SHP77 treated with DMSO at 0.1 percent for 48 hours (cell line): ENCODE measurements around the gene PUS1.
A peak's percentile ranks its signal among the peaks of the same experiment; 100 is the strongest.

Experiments used
- DNase-seq: peaks from one replicate; lab custom pipeline; 2025; lab: John Stamatoyannopoulos, UW

PUS1 gene

GRCh38 chr12:131902332-131903241 is 26.5 kb upstream of the PUS1 start:
- DNase-seq = no peak

DNA sequence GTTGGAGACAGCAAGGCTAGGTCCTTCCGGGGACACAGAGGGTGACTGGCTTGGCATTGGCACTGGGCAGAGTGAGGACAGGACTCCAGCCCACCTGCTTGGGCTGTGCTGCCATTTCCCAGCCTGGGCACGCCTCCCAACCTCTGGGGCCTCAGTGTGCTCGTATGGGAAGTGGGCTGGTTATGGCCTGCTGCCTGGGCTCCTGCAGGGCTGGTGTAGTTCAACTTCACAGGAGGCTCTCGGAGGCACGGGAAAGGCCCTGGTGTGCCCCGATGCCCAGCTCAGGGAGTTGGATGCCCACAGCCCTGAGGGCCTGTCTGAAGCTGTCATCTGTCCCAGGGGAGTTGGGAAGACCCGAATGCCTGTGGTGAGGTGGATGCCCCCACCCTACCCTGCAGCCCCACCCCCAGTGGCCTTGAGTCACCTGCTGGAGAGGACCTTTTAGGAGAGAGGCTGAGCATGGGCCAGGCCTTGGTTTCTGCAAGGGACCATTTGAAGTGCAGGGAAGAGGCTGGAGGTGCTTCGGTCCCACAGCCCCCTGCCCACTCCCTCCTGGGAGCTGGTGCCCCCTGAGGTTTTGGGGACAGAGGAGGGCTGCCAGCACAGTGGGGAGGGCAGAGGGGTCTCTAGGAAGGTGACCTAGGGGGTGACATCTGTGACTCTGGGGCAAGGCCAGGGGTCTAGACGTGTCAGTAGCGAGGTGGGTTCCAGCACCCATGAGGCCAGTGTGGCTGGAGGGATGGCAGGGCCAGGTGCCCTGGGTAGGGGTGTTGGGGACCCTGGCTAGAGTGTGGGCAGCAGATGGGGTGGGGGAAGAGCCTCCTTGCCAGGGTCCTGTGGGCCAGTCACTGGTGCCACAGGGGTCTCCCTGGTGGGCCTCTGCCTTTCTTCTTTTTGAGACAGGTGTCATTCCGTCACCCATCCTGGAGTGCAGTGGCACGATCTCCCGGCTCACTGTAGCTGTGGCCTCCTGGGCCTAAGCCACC is 25.5 kb upstream of the PUS1 start:
- DNase-seq = no peak

DNA sequence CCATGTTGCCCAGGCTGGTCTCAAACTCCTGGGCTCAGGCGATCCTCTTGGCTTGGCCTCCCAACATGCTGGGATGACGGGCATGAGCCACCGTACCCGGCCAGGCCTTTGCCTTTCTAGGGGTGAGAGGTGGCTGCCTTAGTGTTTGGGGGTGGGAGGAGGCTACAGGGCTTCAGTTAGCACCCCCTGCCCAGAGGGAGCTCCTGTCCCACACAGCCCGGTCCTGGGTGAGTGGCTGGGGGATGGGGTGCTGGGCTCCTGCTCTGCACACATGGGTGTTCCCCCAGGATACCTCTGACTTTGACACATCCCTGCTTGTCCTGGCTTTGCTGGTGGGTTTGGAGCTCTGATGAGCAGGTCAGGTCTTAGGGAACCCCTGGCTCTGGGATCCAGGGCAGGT is 24.7 kb upstream of the PUS1 start:
- no peak for DNase-seq

DNA sequence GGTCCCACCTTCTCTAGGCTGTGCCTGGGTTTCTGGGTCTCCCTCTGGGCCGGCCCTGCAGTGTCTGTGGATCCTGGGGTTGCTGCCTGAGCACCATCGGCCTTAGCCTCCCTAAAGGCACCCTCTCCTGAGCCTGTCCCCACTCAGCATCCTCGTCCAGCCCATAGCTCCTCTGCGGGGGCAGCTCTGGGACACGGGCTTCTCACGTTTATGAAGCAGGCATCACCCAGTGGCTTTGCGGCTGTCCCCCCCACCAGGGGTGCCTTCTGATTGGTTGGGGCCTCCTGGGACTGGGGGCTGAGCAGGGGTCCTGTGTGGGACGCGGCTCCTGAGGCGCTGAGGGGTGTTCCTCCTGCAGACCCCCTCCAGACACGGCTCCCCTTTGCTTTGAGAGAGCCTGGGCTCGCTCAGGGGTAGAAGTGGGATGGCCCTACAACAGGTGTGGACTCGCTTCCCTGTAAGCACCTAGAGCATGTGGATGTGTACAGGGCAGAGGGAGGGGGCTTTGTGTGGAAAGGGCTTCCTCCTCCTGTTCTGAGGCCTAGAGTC is 23.9 kb upstream of the PUS1 start:
- DNase-seq = no peak

- no peak for DNase-seq
Observed at GRCh38 chr12:131905630-131906091, 23.4 kb upstream of the PUS1 start.

GRCh38 chr12:131907379-131908091 is 21.5 kb upstream of the PUS1 start:
- DNase-seq = no peak

- no peak for DNase-seq
Observed at GRCh38 chr12:131908092-131909080, 20.7 kb upstream of the PUS1 start.

GRCh38 chr12:131909081-131909751 is 19.9 kb upstream of the PUS1 start:
- no peak for DNase-seq

- no peak for DNase-seq
Observed at GRCh38 chr12:131909752-131910219, 19.3 kb upstream of the PUS1 start.

DNA sequence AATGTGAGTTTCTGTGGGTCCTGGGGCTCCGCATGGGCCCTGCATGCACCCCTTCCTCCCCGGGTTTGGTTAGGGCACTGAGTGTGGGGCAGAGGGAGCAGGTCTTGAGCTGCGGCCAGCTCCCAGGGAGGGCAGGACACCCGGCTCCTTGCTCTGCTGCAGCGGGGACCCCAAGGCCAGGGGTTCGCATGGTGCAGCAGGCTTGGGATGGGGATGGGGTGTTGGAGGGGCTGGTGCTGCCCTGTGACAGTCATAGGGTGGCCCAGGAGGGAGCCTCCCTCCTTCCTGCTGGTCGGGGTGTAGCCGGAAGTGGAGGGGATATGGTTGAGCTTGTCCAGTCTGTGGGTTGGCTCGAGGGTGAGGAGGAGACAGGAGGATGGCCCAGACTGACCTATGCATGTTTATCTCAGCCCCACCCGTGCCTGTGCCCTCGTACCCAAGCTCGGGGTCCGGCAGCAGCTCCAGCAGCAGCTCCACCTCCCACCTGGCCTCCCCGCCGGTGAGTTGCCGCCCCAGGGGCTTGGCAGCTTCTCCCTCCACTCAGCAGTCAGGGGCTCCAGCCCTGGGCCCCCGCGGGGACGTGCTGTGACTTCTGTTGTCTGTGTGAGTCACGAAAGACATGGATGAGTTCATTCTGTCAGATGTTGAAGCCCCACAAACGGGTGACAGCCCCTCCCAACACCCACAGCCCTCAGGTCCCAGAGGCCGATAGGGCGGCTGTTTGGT is 18.6 kb upstream of the PUS1 start:
- DNase-seq = no peak

DNA sequence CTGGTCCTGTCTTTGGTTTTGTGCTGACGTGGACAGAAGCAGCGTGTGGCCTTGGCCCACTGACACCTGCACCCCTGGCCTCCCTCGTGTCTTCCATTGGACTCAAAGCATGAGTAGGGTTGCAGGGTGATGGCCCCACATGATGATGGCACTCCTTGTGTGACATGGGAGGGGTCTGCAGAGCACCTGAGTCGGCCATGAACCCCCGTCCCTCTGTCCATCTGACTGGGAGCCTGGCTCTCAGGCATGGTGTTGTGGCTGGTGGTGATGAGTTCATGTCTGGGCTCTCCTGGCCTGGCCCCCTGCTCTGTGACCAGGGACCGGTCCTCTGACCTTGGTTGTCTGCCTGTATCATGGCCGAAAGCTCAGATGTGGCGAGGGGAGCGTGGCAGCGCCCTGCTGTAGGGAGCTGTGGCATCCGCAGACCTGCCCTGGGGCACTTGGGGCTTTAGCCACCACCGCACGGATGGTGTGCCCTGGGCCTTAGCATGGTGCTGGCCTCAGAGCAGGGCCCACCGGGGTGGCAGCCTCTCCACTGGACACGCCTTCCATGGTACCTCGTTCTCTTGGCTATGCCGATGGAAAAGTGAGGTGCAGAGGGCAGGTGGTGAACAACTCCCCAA is 17.9 kb upstream of the PUS1 start:
- DNase-seq = no peak

DNA sequence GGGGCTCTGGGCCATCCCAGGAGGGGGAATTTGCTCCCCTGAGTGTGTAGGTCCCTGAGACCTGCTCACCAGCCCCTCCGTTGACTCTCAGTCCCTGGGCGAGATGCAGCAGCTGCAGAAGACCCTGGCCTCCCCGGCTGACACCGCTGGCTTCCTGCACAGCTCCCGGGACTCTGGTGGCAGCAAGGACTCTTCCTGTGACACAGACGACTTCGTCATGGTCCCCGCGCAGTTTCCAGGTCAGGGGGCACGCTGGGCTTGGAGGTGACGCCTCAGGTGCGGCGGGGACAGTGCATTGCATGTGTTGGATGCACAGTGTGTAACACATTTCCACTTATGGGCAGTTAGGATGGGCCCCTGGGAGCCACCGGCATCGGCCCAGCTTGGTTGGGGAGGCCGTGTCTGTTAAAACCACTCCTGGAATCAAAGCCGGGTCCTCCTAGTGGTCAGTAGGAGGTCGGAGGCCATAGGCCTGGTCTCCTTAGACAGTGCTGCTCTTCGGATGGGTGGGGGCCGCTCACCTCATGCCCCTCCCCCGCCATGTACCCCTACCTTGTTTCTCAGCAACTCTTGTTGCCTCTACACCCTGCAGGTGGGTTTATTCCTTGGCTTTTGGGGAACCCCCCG is 17.1 kb upstream of the PUS1 start:
- DNase-seq = no peak

- peak; percentile 42 for DNase-seq
Observed at GRCh38 chr12:131912518-131913274, 16.4 kb upstream of the PUS1 start.

GRCh38 chr12:131913666-131914065 is 15.4 kb upstream of the PUS1 start:
- DNase-seq = no peak

DNA sequence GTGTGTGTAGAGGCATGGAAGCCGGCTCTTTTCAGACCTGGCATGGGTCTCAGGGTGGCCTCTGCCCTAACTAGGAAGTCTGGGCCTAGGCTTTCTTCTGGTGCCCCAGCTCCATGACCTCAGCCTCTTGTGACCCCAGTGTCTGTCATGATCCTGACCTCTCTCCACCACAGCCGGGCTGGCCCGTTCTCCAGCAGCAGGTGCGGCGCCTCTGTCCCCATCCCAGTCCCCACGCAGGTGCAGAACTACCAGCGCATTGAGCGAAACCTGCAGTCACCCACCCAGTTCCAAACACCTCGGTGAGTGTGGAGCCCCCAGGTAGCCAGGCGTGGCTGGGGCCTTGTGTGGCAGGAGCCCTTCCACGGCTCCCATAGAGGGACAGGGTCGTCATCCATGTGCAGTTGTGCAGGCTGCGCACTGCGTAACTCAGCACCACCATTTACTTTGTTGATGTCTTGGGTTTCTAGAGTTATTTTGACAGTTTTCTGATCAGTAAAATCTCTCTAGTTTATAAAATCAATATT is 14.8 kb upstream of the PUS1 start:
- no peak for DNase-seq

DNA sequence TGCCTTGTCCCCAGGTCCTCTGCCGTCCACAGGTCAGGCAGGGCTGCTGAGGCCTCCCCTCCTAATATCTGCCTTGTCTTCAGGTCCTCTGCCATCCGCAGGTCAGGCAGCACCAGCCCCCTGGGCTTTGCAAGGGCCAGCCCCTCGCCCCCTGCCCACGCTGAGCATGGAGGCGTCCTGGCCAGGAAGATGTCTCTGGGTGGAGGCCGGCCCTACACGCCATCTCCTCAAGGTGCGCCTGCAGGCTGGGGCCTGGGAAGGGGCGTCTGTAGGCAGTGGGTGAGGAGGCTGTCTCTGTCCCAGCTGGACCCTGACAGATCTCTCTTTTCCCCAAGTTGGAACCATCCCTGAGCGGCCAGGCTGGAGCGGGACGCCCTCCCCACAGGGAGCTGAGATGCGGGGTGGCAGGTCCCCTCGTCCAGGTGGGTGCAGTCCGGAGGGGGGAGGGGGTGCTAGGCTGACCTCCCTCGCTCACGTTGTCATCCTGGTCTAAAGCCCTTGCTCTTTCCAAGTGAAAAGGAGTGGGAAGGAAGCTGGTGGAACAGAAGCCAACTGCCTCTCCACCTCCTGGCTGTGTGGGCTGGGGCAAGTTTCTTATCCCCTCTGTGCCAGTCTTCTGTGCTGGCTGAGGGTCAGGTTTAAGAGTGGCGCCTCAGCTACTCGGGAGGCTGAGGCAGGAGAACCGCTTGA is 13.9 kb upstream of the PUS1 start:
- DNase-seq = no peak

GRCh38 chr12:131915823-131916222 is 13.3 kb upstream of the PUS1 start:
- DNase-seq = no peak
